Suprapubic skin (tissue), 4 donors: Measurements from ENCODE around the gene CAMTA1.

Experiments
- CTCF ChIP-seq, 2 donors: fragments of 200-600 bp in 1 of 2; fragments of 450-650 bp in 1 of 2; sonication (generic) in 1 of 2; IDR thresholded peaks; one replicate each; pipeline ENCODE4 v1.5.1; 2016 to 2019; ENCODE audit warnings: antibody characterized with exemption in 2 of 2, mild to moderate bottlenecking in 1 of 2, moderate library complexity in 1 of 2
- POLR2A ChIP-seq, 2 donors: fragments of 450-650 bp; IDR thresholded peaks; one replicate each; pipeline ENCODE4 v1.6.1; 2017; ENCODE audit warnings: antibody characterized with exemption in 2 of 2, mild to moderate bottlenecking in 2 of 2, moderate library complexity in 2 of 2
- POLR2AphosphoS5 ChIP-seq, 3 donors: sonication (generic); formaldehyde crosslinking; IDR thresholded peaks; one replicate each; pipeline ENCODE4 v1.6.1; 2017; ENCODE audit warnings: antibody characterized with exemption in 3 of 3

GRCh38 chr1:6961289-6961688, 176.0 kb downstream of the CAMTA1 start:
- TF ChIP-seq CTCF (IDR thresholded peaks at IDR 0.05) (no peak), POLR2AphosphoS5 (IDR thresholded peaks at IDR 0.05) (no peak), POLR2A (IDR thresholded peaks at IDR 0.05) (no peak)
